Aorta (tissue), 5 donors: ENCODE data around the gene RAB3IL1. TPM values are rescaled to one million over a fixed set of nuclear protein-coding genes. Genes with fewer than 3 reads are reported as not detected.

ENCODE experiments used
- ATAC-seq: fragments of 200-7000 bp; cut with Tn5 transposase; one replicate; pipeline ENCODE4 v1.9.1; 2022; ENCODE audit warnings: moderate library complexity; ENCODE audit not compliant: low FRiP score
- DNase-seq, 2 donors: peaks; one replicate each; pipeline ENCODE4 v3.0.0-alpha.2; 2020
- H3K27ac ChIP-seq, 2 donors: one replicate each; pipeline ENCODE4 v1.5.1; 2013; ENCODE audit warnings: low read length in 2 of 2, mild to moderate bottlenecking in 2 of 2, moderate library complexity in 2 of 2, control low read depth in 1 of 2, inconsistent platforms in 1 of 2, low read depth in 1 of 2
- H3K27me3 ChIP-seq, 2 donors: one replicate each; pipeline ENCODE4 v1.6.1; 2013; ENCODE audit warnings: control low read depth in 1 of 2, low read length in 1 of 2, mild to moderate bottlenecking in 1 of 2, moderate library complexity in 1 of 2; ENCODE audit not compliant: insufficient read depth in 2 of 2, control insufficient read depth in 1 of 2
- H3K36me3 ChIP-seq, 2 donors: one replicate each; pipeline ENCODE4 v1.6.1; 2013; ENCODE audit warnings: control low read depth in 1 of 2, low read length in 1 of 2, mild to moderate bottlenecking in 1 of 2; ENCODE audit not compliant: insufficient read depth in 2 of 2, control insufficient read depth in 1 of 2
- H3K4me1 ChIP-seq, 2 donors: one replicate each; pipeline ENCODE4 v1.6.1; 2013; ENCODE audit warnings: low read length in 2 of 2, control low read depth in 1 of 2, mild to moderate bottlenecking in 1 of 2, moderate library complexity in 1 of 2; ENCODE audit not compliant: insufficient read depth in 2 of 2, control insufficient read depth in 1 of 2
- H3K4me3 ChIP-seq, 2 donors: one replicate each; pipeline ENCODE4 v1.5.1; 2013; ENCODE audit warnings: low read length in 2 of 2, control low read depth in 1 of 2, mild to moderate bottlenecking in 1 of 2
- H3K9me3 ChIP-seq: one replicate; pipeline ENCODE4 v1.6.1; 2013; ENCODE audit warnings: mild to moderate bottlenecking, low read length; ENCODE audit not compliant: control insufficient read depth
- WGBS, 2 donors: extraction: QIAGEN DNeasy Blood & Tissue Kit; methylation state at CpG; one replicate each; pipeline ENCODE4 v1.1.7; 2013; 5-methylcytosine and 5-hydroxymethylcytosine counted together
- intact Hi-C, 2 donors: fragments of 100-400 bp; cut with DNase I; formaldehyde crosslinking; loops; one replicate each; pipeline versions ENCODE4 v1.14.2 to v1.15.0; 2022
- polyA plus RNA-seq, 2 donors: library from polyadenylated mRNA; stranded (reverse); fragments of 200-250 nt; gene quantifications; one replicate each; pipeline ENCODE4 v1.2.3, GENCODE V29; 2013
- total RNA-seq, 2 donors: library from RNA; stranded (reverse); fragmentation: NEBNext Ultra II Directional; extraction: Animal tissue kit (Norgen Biotek cat#: 25700); gene quantifications; one replicate each; pipeline ENCODE4 v1.2.1, GENCODE V29; 2021
- donor health status: healthy with polysubstance abuse.
- donor health status: Bipolar disorder and iron deficiency.
- donor health status: DM: no; HTN: no; CAD: no.
- donor health status: DM: no; HTN: no; CAD: no.
- donor health status: DM: yes; HTN: yes; CAD: no.

Gene RAB3IL1
- total and polyA plus RNA-seq, 4 donors: 6.4 to 45.2 (median 17.6) TPM

GRCh38 chr11:61888590-61888989 is 28.8 kb downstream of the RAB3IL1 start:
- H3K9me3 ChIP-seq: no peaks in the 10 kb centered on the region
- no peaks in the 10 kb centered on the region for H3K36me3 ChIP-seq
- H3K27ac ChIP-seq: peak overlapping the region; percentile 57 to 90
- DNase-seq (no peak), ATAC-seq (no peak)
- H3K4me1 ChIP-seq: no peaks in the 10 kb centered on the region
- no peak overlapping the region for H3K4me3 ChIP-seq
- H3K27me3 ChIP-seq: no peaks in the 10 kb centered on the region
- intact Hi-C loops: no loop called here
- 64 to 65% methylated on average over 12 of the region's 12 CpGs for WGBS, 2 donors

GRCh38 chr11:61887839-61888494 is 29.4 kb downstream of the RAB3IL1 start:
- 0 to 7% methylated on average over 7 of the region's 7 CpGs for WGBS, 2 donors
- peak overlapping the region; percentile 57 to 90 for H3K27ac ChIP-seq
- intact Hi-C loops: no loop called here
- no peaks in the 10 kb centered on the region for H3K27me3 ChIP-seq
- ATAC-seq: peak; percentile 75
- H3K4me3 ChIP-seq: no peak overlapping the region
- no peaks in the 10 kb centered on the region for H3K4me1 ChIP-seq
- DNase-seq: peak; percentile 94 to 96
- no peaks in the 10 kb centered on the region for H3K9me3 ChIP-seq
- H3K36me3 ChIP-seq: no peaks in the 10 kb centered on the region

GRCh38 chr11:61886643-61887042 is 30.7 kb downstream of the RAB3IL1 start:
- no peak overlapping the region for H3K27ac ChIP-seq
- no peak overlapping the region for H3K4me3 ChIP-seq
- intact Hi-C loops: no loop called here
- no peak for DNase-seq
- no peaks in the 10 kb centered on the region for H3K27me3 ChIP-seq
- no peak for ATAC-seq
- WGBS, 2 donors: 97 to 100% methylated on average over 3 of the region's 3 CpGs
- H3K9me3 ChIP-seq: no peaks in the 10 kb centered on the region
- no peaks in the 10 kb centered on the region for H3K36me3 ChIP-seq
- no peaks in the 10 kb centered on the region for H3K4me1 ChIP-seq

- ATAC-seq: no peak
- intact Hi-C loops: no loop called here
- WGBS, 2 donors: 90 to 95% methylated on average over 13 of the region's 13 CpGs
- Histone ChIP-seq H3K4me1 (no peaks in the 10 kb centered on the region), H3K4me3 (no peak overlapping the region), H3K9me3 (no peaks in the 10 kb centered on the region), H3K36me3 (no peaks in the 10 kb centered on the region), H3K27ac (no peak overlapping the region), H3K27me3 (no peaks in the 10 kb centered on the region)
- no peak for DNase-seq
Measured at GRCh38 chr11:61885784-61886580, 31.4 kb downstream of the RAB3IL1 start.

GRCh38 chr11:61885166-61885778 is 32.1 kb downstream of the RAB3IL1 start:
- intact Hi-C loops: no loop called here

GRCh38 chr11:61883947-61884346 is 33.4 kb downstream of the RAB3IL1 start:
- no peaks in the 10 kb centered on the region for H3K36me3 ChIP-seq
- H3K4me3 ChIP-seq: no peak overlapping the region
- no peak for ATAC-seq
- no peaks in the 10 kb centered on the region for H3K4me1 ChIP-seq
- no peaks in the 10 kb centered on the region for H3K9me3 ChIP-seq
- no peak for DNase-seq
- no peaks in the 10 kb centered on the region for H3K27me3 ChIP-seq
- 73 to 79% methylated on average over 5 of the region's 5 CpGs for WGBS, 2 donors
- H3K27ac ChIP-seq: no peak overlapping the region
- intact Hi-C loops: no loop called here

More at GRCh38 chr11:61885166-61885778, 32.1 kb downstream of the RAB3IL1 start:
- ATAC-seq: no peak
- Histone ChIP-seq H3K9me3 (no peaks in the 10 kb centered on the region), H3K27me3 (no peaks in the 10 kb centered on the region), H3K27ac (no peak overlapping the region), H3K4me1 (no peaks in the 10 kb centered on the region), H3K36me3 (no peaks in the 10 kb centered on the region), H3K4me3 (no peak overlapping the region)
- DNase-seq: no peak
- WGBS, 2 donors: 81 to 84% methylated on average over 7 of the region's 7 CpGs

GRCh38 chr11:61883327-61883726 is 34.0 kb downstream of the RAB3IL1 start:
- 90 to 95% methylated on average over 10 of the region's 10 CpGs for WGBS, 2 donors

GRCh38 chr11:61882879-61883278 is 34.5 kb downstream of the RAB3IL1 start:
- 80 to 97% methylated on average over 6 of the region's 6 CpGs for WGBS, 2 donors
- no peak overlapping the region for H3K27ac ChIP-seq
- no peaks in the 10 kb centered on the region for H3K27me3 ChIP-seq

More at GRCh38 chr11:61883327-61883726, 34.0 kb downstream of the RAB3IL1 start:
- Histone ChIP-seq H3K36me3 (peaks cover 0 to 3% of the 10 kb centered on the region in 2 donors), H3K27ac (no peak overlapping the region), H3K27me3 (no peaks in the 10 kb centered on the region), H3K4me3 (no peak overlapping the region), H3K9me3 (no peaks in the 10 kb centered on the region), H3K4me1 (no peaks in the 10 kb centered on the region)
- ATAC-seq (no peak), DNase-seq (no peak)
- intact Hi-C loops: no loop called here

More at GRCh38 chr11:61882879-61883278, 34.5 kb downstream of the RAB3IL1 start:
- intact Hi-C loops: no loop called here
- Histone ChIP-seq H3K4me1 (no peaks in the 10 kb centered on the region), H3K36me3 (peaks cover 0 to 4% of the 10 kb centered on the region in 2 donors), H3K9me3 (no peaks in the 10 kb centered on the region), H3K4me3 (no peak overlapping the region)
- DNase-seq (no peak), ATAC-seq (no peak)
